HCT116 (cell line): ENCODE results near the gene LMX1A.

Experiments
- CTCF ChIP-seq, 3 experiments: fragments of 200-600 bp in 1 of 3; sonication (generic) in 1 of 3; IDR thresholded peaks in 2 of 3; conservative IDR thresholded peaks in 1 of 3; 2 replicates each; pipeline ENCODE4 v1.5.1; 2012 to 2017; ENCODE audit warnings: low read depth in 2 of 3, low read length in 2 of 3, antibody characterized with exemption in 1 of 3, borderline replicate concordance in 1 of 3, control low read depth in 1 of 3, mild to moderate bottlenecking in 1 of 3, mixed read lengths in 1 of 3, mixed run types in 1 of 3, moderate library complexity in 1 of 3; ENCODE audit not compliant: insufficient read depth in 1 of 3
- EGR1 ChIP-seq: IDR thresholded peaks from 2 replicates; pipeline ENCODE4 v1.6.1; 2012; ENCODE audit warnings: low read depth
- POLR2A ChIP-seq: IDR thresholded peaks from 2 replicates; pipeline ENCODE4 v1.7.0; 2011; ENCODE audit warnings: borderline replicate concordance; ENCODE audit not compliant: insufficient read depth, insufficient read length; ENCODE audit errors: extremely low read depth
- RAD21 ChIP-seq: IDR thresholded peaks from 2 replicates; pipeline ENCODE4 v1.6.1; 2012; ENCODE audit warnings: low read depth, mild to moderate bottlenecking
- SP1 ChIP-seq: IDR thresholded peaks from 2 replicates; pipeline ENCODE4 v1.6.1; 2012; ENCODE audit warnings: low read depth

GRCh38 chr1:165152109-165152508, 204.4 kb downstream of the LMX1A start:
- no peak for TF ChIP-seq CTCF (IDR thresholded peaks at IDR 0.05 in 2 of 3, conservative IDR thresholded peaks at IDR 0.05 in 1 of 3; ENCODE audit: borderline replicate concordance in 1 of 3, insufficient read depth in 1 of 3, low read depth in 2 of 3, low read length in 2 of 3)
- no peak for TF ChIP-seq RAD21
- TF ChIP-seq POLR2A = no peak
- TF ChIP-seq SP1 = no peak
- TF ChIP-seq EGR1 = no peak
